Glutamatergic neuron (in vitro differentiated cells): ENCODE data around the gene PIK3CD. TPM values are rescaled to one million over a fixed set of nuclear protein-coding genes. Genes with fewer than 3 reads are reported as not detected.

ENCODE experiments used
- DNase-seq: peaks from one replicate; pipeline ENCODE4 v3.0.0; 2022
- H3K27ac Mint-ChIP-seq: one replicate; pipeline ENCODE4 v1.8.0; 2020; ENCODE audit warnings: mild to moderate bottlenecking, mixed read lengths, inconsistent platforms; ENCODE audit not compliant: unreplicated experiment
- H3K27me3 Mint-ChIP-seq: one replicate; pipeline ENCODE4 v1.8.0; 2020; ENCODE audit warnings: mild to moderate bottlenecking, moderate library complexity, mixed read lengths, inconsistent platforms; ENCODE audit not compliant: unreplicated experiment
- H3K36me3 Mint-ChIP-seq: one replicate; pipeline ENCODE4 v1.8.0; 2020; ENCODE audit warnings: mild to moderate bottlenecking, mixed read lengths, inconsistent platforms; ENCODE audit not compliant: unreplicated experiment
- H3K4me1 Mint-ChIP-seq: one replicate; pipeline ENCODE4 v1.8.0; 2020; ENCODE audit warnings: mild to moderate bottlenecking, low read depth, mixed read lengths, inconsistent platforms; ENCODE audit not compliant: unreplicated experiment
- H3K4me3 Mint-ChIP-seq: one replicate; pipeline ENCODE4 v1.8.0; 2020; ENCODE audit warnings: mild to moderate bottlenecking, mixed read lengths, inconsistent platforms; ENCODE audit not compliant: unreplicated experiment
- H3K9me3 Mint-ChIP-seq: one replicate; pipeline ENCODE4 v1.8.0; 2020; ENCODE audit warnings: mild to moderate bottlenecking, moderate library complexity, mixed read lengths, inconsistent platforms; ENCODE audit not compliant: unreplicated experiment
- total RNA-seq: library from RNA; stranded (reverse); fragmentation: NEBNext Ultra II Directional; extraction: Animal tissue kit (Norgen Biotek cat#: 25700); gene quantifications from one replicate; pipeline ENCODE4 v1.2.1, GENCODE V29; 2021; ENCODE audit not compliant: unreplicated experiment
- TF ChIP-seq, protein P1 (sequence below): fragments of 200-600 bp; sonication (generic); IDR thresholded peaks from one replicate; pipeline ENCODE4 v1.5.0; 2021; ENCODE audit not compliant: partially characterized antibody, unreplicated experiment

PIK3CD gene
- total RNA-seq, 1 donor from 2014 or later = 39.4 TPM

DNA sequence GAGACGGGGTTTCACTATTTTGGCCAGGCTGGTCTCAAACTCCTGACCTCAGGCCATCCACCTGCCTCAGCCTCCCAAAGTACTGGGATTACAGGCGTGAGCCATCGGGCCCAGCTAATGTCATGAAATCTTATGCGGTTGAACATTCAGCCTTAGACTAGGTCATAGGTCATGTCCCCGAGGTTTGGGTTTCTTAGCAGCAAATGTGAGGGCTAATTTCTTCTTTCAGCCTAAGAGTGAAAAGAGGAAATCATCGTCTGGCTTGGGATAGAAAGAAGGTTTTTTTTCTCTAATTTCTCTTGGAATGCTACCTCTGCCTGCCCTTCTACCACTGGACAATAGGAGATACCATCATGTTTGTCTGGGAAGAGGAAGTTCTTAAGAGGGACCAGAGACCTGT lies 18.0 kb upstream of the PIK3CD start:
- no peak overlapping the region for H3K27ac Mint-ChIP-seq
- peaks cover 2% of the 10 kb centered on the region for H3K27me3 Mint-ChIP-seq
- no peak for DNase-seq
- H3K36me3 Mint-ChIP-seq = no peaks in the 10 kb centered on the region
- H3K9me3 Mint-ChIP-seq = no peaks in the 10 kb centered on the region
- no peak overlapping the region for H3K4me3 Mint-ChIP-seq
- TF ChIP-seq, protein P1, sequence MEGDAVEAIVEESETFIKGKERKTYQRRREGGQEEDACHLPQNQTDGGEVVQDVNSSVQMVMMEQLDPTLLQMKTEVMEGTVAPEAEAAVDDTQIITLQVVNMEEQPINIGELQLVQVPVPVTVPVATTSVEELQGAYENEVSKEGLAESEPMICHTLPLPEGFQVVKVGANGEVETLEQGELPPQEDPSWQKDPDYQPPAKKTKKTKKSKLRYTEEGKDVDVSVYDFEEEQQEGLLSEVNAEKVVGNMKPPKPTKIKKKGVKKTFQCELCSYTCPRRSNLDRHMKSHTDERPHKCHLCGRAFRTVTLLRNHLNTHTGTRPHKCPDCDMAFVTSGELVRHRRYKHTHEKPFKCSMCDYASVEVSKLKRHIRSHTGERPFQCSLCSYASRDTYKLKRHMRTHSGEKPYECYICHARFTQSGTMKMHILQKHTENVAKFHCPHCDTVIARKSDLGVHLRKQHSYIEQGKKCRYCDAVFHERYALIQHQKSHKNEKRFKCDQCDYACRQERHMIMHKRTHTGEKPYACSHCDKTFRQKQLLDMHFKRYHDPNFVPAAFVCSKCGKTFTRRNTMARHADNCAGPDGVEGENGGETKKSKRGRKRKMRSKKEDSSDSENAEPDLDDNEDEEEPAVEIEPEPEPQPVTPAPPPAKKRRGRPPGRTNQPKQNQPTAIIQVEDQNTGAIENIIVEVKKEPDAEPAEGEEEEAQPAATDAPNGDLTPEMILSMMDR = no peak
- no peaks in the 10 kb centered on the region for H3K4me1 Mint-ChIP-seq

DNA sequence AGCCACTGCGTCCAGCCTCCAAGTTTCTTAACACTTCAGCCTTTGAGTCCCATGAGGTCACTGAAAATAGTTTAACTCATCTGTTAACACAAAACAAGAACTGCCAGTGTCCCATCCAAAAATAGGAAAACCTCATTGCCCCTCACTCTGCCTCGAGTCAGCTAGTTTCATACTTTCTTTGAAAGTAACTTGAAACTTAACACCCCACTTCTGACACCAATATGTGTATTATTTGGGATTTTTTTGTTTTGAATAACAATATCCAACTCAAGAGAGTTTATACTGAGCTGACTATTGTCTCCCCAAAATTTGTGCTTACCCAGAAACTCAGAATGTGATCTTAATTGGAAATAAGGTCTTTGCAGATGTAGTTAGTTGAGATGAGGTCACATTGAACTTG lies 16.9 kb upstream of the PIK3CD start:
- DNase-seq = no peak
- no peaks in the 10 kb centered on the region for H3K36me3 Mint-ChIP-seq
- H3K9me3 Mint-ChIP-seq = no peaks in the 10 kb centered on the region
- no peaks in the 10 kb centered on the region for H3K27me3 Mint-ChIP-seq
- TF ChIP-seq, protein P1 = no peak
- H3K4me3 Mint-ChIP-seq = no peak overlapping the region
- no peak overlapping the region for H3K27ac Mint-ChIP-seq
- no peaks in the 10 kb centered on the region for H3K4me1 Mint-ChIP-seq

DNA sequence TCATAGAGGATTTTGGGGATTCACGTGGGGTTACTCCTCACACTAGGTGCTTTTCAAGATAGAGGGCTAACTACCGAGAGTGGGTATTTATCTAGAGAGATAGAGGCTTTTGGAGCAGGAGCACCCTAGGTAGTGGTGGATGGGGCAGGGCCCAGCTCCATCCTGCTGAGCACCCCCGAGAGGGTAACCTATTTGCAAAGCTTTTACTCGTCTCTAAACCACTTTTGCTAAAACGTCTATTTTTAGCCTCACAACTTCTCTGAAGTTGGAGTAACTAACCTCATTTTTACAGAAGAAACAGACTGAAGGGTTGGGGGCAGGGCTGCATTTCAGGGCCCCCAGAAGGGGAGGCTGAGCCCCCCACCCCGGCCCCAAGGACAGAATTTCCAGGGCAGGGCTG lies 12.3 kb upstream of the PIK3CD start:
- Mint-ChIP-seq H3K36me3 (no peaks in the 10 kb centered on the region), H3K9me3 (peaks cover 2% of the 10 kb centered on the region), H3K4me1 (no peaks in the 10 kb centered on the region), H3K27ac (no peak overlapping the region), H3K27me3 (peaks cover 4% of the 10 kb centered on the region), H3K4me3 (no peak overlapping the region)
- no peak for DNase-seq
- TF ChIP-seq, protein P1 = no peak

DNA sequence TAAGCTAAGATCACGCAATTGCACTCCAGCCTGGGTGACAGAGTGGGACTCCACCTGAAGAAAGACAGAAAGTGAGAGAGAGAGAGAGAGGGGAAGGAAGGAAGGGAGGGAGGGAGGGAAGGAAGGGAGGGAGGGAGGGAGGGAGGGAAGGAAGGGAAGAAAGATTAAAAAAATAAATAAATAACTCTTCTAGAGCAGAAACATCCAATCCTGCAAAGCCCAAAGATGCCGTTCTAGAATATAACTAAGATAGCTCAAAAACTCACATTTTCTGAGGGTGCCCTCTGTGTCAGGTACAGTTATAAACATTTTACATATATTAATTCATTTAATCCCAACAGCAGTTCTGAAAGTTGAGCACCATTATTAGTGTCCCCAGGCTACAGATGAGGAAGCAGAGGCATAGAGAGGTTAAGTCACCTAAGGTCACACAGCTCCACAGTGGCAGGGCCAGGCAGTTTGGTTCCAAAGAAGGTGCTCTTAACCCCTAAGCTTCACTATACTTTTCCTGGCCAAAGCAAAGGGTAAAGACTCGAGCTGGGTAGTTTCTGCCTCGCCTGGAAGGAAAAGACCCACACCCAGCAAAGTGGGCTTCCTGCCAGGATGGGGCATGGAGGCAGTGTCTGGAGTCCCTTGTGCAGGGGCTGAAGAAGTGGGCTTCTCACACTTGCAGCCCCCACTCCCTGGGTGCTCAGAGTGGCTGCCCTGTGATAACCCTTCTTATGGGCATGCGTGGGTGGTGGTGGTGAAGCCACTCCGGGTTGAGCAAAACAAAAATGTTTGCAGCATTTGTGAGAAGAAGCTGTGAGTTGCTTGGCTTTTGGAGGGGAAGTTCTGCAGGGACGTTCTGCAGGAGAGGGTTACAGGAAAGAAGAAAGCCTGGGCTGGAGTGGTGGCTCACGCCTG lies 7.9 kb upstream of the PIK3CD start:
- Mint-ChIP-seq H3K27ac (no peak overlapping the region), H3K9me3 (peaks cover 2% of the 10 kb centered on the region), H3K4me3 (no peak overlapping the region), H3K4me1 (no peaks in the 10 kb centered on the region), H3K27me3 (peaks cover 4% of the 10 kb centered on the region), H3K36me3 (no peaks in the 10 kb centered on the region)
- DNase-seq = no peak
- TF ChIP-seq, protein P1 = no peak

DNA sequence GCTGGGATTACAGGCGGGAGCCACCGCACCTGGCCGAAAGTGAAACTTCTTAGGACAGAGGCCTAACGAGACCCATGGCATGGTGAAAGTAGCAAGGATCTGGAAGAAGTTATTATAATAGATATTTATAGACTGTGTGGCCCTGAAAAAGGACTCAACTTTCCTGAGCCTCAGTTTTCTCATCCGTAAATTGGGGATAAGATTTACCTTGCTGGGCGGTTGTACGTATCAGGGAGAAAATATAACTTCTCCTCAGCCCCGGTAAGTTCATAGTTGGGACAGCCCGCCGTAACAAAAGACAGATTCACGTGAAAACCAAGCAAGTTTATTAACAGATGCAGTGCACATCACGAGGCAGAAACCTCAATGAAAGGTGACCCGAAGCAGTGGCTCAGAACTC lies 5.5 kb upstream of the PIK3CD start:
- TF ChIP-seq, protein P1 = no peak
- no peak for DNase-seq
- Mint-ChIP-seq H3K9me3 (no peaks in the 10 kb centered on the region), H3K27ac (no peak overlapping the region), H3K4me1 (no peaks in the 10 kb centered on the region), H3K27me3 (peaks cover 7% of the 10 kb centered on the region), H3K36me3 (no peaks in the 10 kb centered on the region), H3K4me3 (no peak overlapping the region)
